D721Med (cell line): Measurements from ENCODE around the gene EBF4.
"Not testable (repeated sequence)": the region's sequence is repeated elsewhere in the genome, so short reads cannot be mapped to it uniquely, and the experiment has no call there.

Experiments
- DNase-seq: peaks from one replicate; pipeline ENCODE4 v3.0.0; 2011; ENCODE audit warnings: low spot score; ENCODE audit not compliant: insufficient read length
- FAIRE-seq: peaks from 2 replicates; lab custom pipeline; 2011; peaks lifted over from hg19 to GRCh38; lab: Jason Lieb, UNC
- TF ChIP-seq, protein P1 (sequence below): IDR thresholded peaks from 2 replicates; pipeline ENCODE4 v1.5.1; 2012; ENCODE audit warnings: mild to moderate bottlenecking, control low read depth; ENCODE audit not compliant: insufficient read depth; ENCODE audit errors: missing control alignments

EBF4 gene

DNA sequence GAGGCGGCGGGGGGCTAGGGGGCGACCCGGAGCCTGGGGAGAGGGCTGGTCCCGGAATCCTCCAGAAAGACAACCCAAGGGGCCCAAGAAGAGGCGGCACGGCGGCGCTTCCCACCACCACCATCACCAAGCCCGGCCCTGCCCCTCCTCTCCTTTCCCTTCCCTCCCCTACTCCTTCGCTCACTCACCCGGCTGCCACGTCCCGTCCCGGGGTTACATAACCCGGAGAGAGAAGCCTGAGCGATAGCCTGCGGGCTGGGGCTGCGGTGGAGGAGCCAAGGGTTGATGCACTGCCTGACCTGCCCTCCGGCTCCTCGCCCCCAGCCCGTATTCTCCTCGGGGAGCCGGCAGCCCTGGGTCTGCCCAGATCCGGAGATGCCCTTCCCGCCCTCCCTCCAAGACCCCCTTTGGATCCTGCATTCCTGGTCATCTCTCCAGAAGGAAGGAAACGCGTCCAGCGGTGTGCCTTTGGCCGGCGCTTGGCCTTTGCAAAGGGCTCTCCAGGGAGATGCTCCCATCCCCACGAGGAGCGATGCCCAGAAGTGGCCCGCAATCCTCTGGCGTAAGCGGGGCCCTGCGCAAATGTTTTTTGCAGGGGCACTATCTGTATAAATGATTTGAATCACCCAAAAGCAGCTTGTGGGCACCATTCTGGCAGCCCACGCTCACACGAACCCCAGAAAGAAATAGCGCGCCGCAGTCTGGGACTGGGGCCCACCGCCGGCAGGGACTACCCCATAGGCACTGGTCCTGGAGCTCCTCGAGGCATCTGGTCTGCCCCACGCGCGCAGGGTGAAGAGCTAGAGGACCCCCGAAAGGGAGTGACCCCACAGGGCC is 112.5 kb downstream of the EBF4 start:
- DNase-seq (no peak), FAIRE-seq (no peak)
- TF ChIP-seq, protein P1, sequence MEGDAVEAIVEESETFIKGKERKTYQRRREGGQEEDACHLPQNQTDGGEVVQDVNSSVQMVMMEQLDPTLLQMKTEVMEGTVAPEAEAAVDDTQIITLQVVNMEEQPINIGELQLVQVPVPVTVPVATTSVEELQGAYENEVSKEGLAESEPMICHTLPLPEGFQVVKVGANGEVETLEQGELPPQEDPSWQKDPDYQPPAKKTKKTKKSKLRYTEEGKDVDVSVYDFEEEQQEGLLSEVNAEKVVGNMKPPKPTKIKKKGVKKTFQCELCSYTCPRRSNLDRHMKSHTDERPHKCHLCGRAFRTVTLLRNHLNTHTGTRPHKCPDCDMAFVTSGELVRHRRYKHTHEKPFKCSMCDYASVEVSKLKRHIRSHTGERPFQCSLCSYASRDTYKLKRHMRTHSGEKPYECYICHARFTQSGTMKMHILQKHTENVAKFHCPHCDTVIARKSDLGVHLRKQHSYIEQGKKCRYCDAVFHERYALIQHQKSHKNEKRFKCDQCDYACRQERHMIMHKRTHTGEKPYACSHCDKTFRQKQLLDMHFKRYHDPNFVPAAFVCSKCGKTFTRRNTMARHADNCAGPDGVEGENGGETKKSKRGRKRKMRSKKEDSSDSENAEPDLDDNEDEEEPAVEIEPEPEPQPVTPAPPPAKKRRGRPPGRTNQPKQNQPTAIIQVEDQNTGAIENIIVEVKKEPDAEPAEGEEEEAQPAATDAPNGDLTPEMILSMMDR = no peak

- FAIRE-seq (no peak), DNase-seq (no peak)
- TF ChIP-seq, protein P1 = no peak
Observed at GRCh38 chr20:2805689-2806350, 113.2 kb downstream of the EBF4 start.

- TF ChIP-seq, protein P1 = no peak
- DNase-seq = no peak
- no peak for FAIRE-seq
Observed at GRCh38 chr20:2806351-2806701, 113.7 kb downstream of the EBF4 start.

GRCh38 chr20:2807019-2807418 is 114.4 kb downstream of the EBF4 start:
- FAIRE-seq (no peak), DNase-seq (no peak)
- TF ChIP-seq, protein P1 = no peak

GRCh38 chr20:2807929-2808328 is 115.3 kb downstream of the EBF4 start:
- FAIRE-seq, DNase-seq: not testable (repeated sequence)

GRCh38 chr20:2809690-2810089 is 117.1 kb downstream of the EBF4 start:
- no peak for FAIRE-seq
- no peak for DNase-seq
- TF ChIP-seq, protein P1 = no peak
